AG04449 (cell line): ENCODE results near the gene FNDC1.

Experiments
- CTCF ChIA-PET: fragments of 350-600 bp; formaldehyde crosslinking; extraction: SDS; loops from one replicate; lab custom pipeline; 2021; ENCODE audit warnings: antibody characterized with exemption; lab: Yijun Ruan, JAX
- POLR2A ChIA-PET: fragments of 400-600, 350-600 bp; formaldehyde crosslinking; extraction: SDS; loops from one replicate; lab custom pipeline; 2020; ENCODE audit warnings: antibody characterized with exemption, inconsistent platforms; lab: Yijun Ruan, JAX
- DNase-seq: peaks from one replicate; pipeline ENCODE4 v3.0.0-alpha.2; 2010; ENCODE audit warnings: low read depth, low spot score
- H3K4me3 ChIP-seq: 2 replicates; pipeline ENCODE4 v1.5.1; 2011; ENCODE audit warnings: low read depth, mild to moderate bottlenecking, control low read depth, low read length
- TF ChIP-seq, protein P1 (sequence below): IDR thresholded peaks from one replicate; pipeline ENCODE4 v1.5.1; 2011; ENCODE audit warnings: mild to moderate bottlenecking, moderate library complexity, low read length, control low read depth, inconsistent platforms; ENCODE audit not compliant: insufficient read depth; ENCODE audit errors: missing control alignments

The FNDC1 gene

GRCh38 chr6:159232106-159232645 is 63.0 kb downstream of the FNDC1 start:
- no peak for DNase-seq
- ChIA-PET CTCF (no interaction called here), POLR2A (no interaction called here)
- no peak overlapping the region for H3K4me3 ChIP-seq
- TF ChIP-seq, protein P1, sequence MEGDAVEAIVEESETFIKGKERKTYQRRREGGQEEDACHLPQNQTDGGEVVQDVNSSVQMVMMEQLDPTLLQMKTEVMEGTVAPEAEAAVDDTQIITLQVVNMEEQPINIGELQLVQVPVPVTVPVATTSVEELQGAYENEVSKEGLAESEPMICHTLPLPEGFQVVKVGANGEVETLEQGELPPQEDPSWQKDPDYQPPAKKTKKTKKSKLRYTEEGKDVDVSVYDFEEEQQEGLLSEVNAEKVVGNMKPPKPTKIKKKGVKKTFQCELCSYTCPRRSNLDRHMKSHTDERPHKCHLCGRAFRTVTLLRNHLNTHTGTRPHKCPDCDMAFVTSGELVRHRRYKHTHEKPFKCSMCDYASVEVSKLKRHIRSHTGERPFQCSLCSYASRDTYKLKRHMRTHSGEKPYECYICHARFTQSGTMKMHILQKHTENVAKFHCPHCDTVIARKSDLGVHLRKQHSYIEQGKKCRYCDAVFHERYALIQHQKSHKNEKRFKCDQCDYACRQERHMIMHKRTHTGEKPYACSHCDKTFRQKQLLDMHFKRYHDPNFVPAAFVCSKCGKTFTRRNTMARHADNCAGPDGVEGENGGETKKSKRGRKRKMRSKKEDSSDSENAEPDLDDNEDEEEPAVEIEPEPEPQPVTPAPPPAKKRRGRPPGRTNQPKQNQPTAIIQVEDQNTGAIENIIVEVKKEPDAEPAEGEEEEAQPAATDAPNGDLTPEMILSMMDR = no peak

GRCh38 chr6:159232751-159233150 is 63.6 kb downstream of the FNDC1 start:
- no peak for DNase-seq
- no peak overlapping the region for H3K4me3 ChIP-seq
- TF ChIP-seq, protein P1 = no peak
- CTCF ChIA-PET = no interaction called here
- POLR2A ChIA-PET = no interaction called here

- H3K4me3 ChIP-seq = no peak overlapping the region
- no peak for DNase-seq
- TF ChIP-seq, protein P1 = no peak
- CTCF ChIA-PET = no interaction called here
- POLR2A ChIA-PET = no interaction called here
These were observed 64.3 kb downstream of the FNDC1 start for GRCh38 chr6:159233365-159234101.

GRCh38 chr6:159234102-159234553 is 64.9 kb downstream of the FNDC1 start:
- TF ChIP-seq, protein P1 = no peak
- POLR2A ChIA-PET = no interaction called here
- DNase-seq = no peak
- CTCF ChIA-PET = no interaction called here
- H3K4me3 ChIP-seq = no peak overlapping the region

DNA sequence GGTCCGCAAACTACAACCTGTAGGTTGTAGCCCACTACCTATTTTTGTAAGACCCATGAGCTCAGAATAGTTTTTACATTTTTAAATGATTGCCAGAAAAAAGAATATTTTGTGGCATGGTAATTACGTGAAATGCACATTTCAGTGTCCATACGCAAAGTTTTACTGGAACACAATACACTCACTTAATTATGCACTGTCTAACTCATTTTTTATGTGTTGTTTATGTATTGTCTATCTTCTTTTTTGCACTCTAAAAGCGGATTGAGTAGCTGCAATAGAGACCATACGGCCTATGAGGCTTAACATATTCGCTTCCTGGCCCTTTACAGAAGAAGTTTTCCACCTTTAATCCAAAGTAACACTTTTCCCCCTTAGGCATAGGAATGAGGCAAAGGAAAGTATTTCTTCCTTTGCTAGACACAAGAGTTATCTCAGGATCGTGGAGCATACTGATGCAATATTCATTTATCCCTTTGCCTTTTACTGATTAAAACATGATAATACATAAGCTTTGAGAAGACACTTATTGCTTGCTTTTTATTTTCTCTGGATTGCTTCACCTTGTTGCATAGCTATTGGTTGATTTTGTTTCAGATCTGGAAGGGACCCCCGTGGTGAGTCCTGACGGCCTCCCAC is 69.8 kb downstream of the FNDC1 start:
- POLR2A ChIA-PET = no interaction called here
- no peak for DNase-seq
- TF ChIP-seq, protein P1 = no peak
- CTCF ChIA-PET = interaction anchor here (6.5 kb wide), 1 partner anchor 13 kb away, joined by 60 read pairs; no protein-coding TSS in a partner anchor
- no peak overlapping the region for H3K4me3 ChIP-seq

GRCh38 chr6:159249128-159249527 is 79.9 kb downstream of the FNDC1 start:
- TF ChIP-seq, protein P1 = no peak
- ChIA-PET CTCF (interaction anchor here (4.4 to 4.8 kb wide), 2 partner anchors 11 to 406 kb away, joined by 55 to 60 read pairs; no protein-coding TSS in a partner anchor), POLR2A (no interaction called here)
- no peak for DNase-seq
- H3K4me3 ChIP-seq = no peak overlapping the region
